Bronchus fibroblast of lung (primary cell): ENCODE measurements around the gene TMPRSS11E. TPM values are rescaled to one million over a fixed set of nuclear protein-coding genes. Genes with fewer than 3 reads are reported as not detected.

Experiments
- total RNA-seq: library from RNA; depleted of rRNA; stranded (reverse); fragments of >200 nt; gene quantifications from 2 replicates; pipeline ENCODE4 v1.2.3, GENCODE V29; 2015

TMPRSS11E gene, protein sequence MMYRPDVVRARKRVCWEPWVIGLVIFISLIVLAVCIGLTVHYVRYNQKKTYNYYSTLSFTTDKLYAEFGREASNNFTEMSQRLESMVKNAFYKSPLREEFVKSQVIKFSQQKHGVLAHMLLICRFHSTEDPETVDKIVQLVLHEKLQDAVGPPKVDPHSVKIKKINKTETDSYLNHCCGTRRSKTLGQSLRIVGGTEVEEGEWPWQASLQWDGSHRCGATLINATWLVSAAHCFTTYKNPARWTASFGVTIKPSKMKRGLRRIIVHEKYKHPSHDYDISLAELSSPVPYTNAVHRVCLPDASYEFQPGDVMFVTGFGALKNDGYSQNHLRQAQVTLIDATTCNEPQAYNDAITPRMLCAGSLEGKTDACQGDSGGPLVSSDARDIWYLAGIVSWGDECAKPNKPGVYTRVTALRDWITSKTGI
- total RNA-seq: not detected in 2 replicates

DNA sequence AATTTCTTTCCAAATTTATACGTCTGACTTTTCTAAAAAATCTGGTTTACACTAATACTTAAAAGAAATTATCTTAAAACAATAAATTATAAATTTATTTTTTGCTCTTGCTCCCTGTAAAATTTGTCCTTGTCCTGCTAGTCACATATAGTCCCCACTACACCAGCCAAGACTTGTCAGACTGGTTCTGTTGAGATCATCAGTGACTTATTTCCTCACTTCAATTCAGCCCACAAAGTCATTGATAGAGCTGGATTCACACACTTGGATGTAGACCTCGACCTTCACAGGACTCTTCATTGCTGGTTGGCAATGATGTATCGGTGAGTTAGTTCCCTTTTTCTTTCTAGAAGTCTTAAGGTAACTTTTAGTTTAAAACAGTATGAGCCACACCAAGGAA is at the start of gene TMPRSS11E:
TSS of gene TMPRSS11E (plus strand) at position 263 of the 400 bp plus-strand sequence. CDS start at position 313, 50 bp downstream.

Other genes with a start within 250 kb of the TMPRSS11E start
- not detected in 2 replicates for gene TMPRSS11B, start 201.8 kb upstream of the TMPRSS11E start, total RNA-seq
- gene YTHDC1, start 97.4 kb upstream of the TMPRSS11E start, total RNA-seq: 20.5 and 21.4 TPM in 2 replicates
- gene UGT2B17, start 128.9 kb downstream of the TMPRSS11E start, total RNA-seq: not detected in 2 replicates
- gene UGT2B15, start 223.2 kb downstream of the TMPRSS11E start, total RNA-seq: not detected in 2 replicates